Vagina (tissue), 2 donors: ENCODE results near the gene SRPK1. TPM values are rescaled to one million over a fixed set of nuclear protein-coding genes. Genes with fewer than 3 reads are reported as not detected.

Source experiments
- DNase-seq, 2 donors: peaks; one replicate each; pipeline ENCODE4 v3.0.0-alpha.2; 2017; ENCODE audit errors: extremely low spot score in 2 of 2
- H3K27ac ChIP-seq: fragments of 200-600 bp; sonication (generic); one replicate; pipeline ENCODE4 v1.5.1; 2019
- H3K27me3 ChIP-seq: fragments of 200-600 bp; sonication (generic); one replicate; pipeline ENCODE4 v1.5.1; 2019
- H3K36me3 ChIP-seq, 2 donors: fragments of 200-600 bp; sonication (generic); one replicate each; pipeline ENCODE4 v1.5.1; 2017 to 2019
- H3K4me1 ChIP-seq: fragments of 200-600 bp; sonication (generic); one replicate; pipeline ENCODE4 v1.5.1; 2019
- H3K4me3 ChIP-seq, 2 donors: fragments of 200-600 bp; sonication (generic); 1 replicate in 1 of 2; 2 replicates in 1 of 2; pipeline ENCODE4 v1.5.1; 2016 to 2019
- H3K9me3 ChIP-seq: fragments of 200-600 bp; sonication (generic); one replicate; pipeline ENCODE4 v1.5.1; 2019
- POLR2A ChIP-seq, 2 donors: fragments of 450-650 bp; IDR thresholded peaks; one replicate each; pipeline ENCODE4 v1.6.1; 2017; ENCODE audit warnings: antibody characterized with exemption in 2 of 2, mild to moderate bottlenecking in 2 of 2, moderate library complexity in 2 of 2
- POLR2AphosphoS5 ChIP-seq, 2 donors: sonication (generic); formaldehyde crosslinking; IDR thresholded peaks; one replicate each; pipeline ENCODE4 v1.9.0; 2017; ENCODE audit warnings: antibody characterized with exemption in 2 of 2, mild to moderate bottlenecking in 2 of 2, low read depth in 1 of 2; ENCODE audit not compliant: insufficient read depth in 1 of 2
- intact Hi-C: fragments of 100-400 bp; cut with DNase I; formaldehyde crosslinking; loops from one replicate; pipeline ENCODE4 v1.15.1; 2023
- total RNA-seq: library from RNA; depleted of rRNA; stranded (reverse); fragments of >200 nt; gene quantifications from one replicate; pipeline ENCODE4 v1.2.3, GENCODE V29; 2016
- TF ChIP-seq, protein P1 (sequence below), 3 experiments: fragments of 450-650 bp in 2 of 3; fragments of 200-600 bp in 1 of 3; sonication (generic) in 1 of 3; IDR thresholded peaks; one replicate each; pipeline ENCODE4 v1.5.1; 2017 to 2019; ENCODE audit warnings: antibody characterized with exemption in 3 of 3, mild to moderate bottlenecking in 2 of 3, moderate library complexity in 2 of 3

The SRPK1 gene
- total RNA-seq, 1 donor from 2014 or later, result 59.2 TPM

DNA sequence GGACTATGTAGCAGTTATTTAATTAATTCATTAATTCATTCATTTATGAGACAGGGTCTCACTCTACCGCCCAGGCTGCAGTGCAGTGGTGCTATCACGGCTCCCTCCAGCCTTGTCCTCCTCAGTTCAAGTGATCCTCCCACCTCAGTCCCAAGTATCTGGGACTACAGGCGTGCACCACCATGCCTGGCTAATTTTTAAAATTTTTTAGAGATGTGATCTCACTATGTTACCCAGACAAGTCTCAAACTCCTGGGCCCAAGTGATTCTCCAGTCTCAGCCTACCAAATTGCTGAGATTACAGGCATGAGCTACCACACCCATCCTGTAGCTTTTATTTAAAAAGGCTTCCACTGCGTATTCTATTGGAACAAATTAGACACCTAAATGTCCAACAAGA, 23.4 kb downstream of the SRPK1 start:
- Histone ChIP-seq H3K4me3 (no peak overlapping the region), H3K27ac (no peak overlapping the region), H3K36me3 (no peaks in the 10 kb centered on the region), H3K9me3 (no peaks in the 10 kb centered on the region), H3K27me3 (no peaks in the 10 kb centered on the region), H3K4me1 (no peaks in the 10 kb centered on the region)
- intact Hi-C loops, result no loop called here
- no peak for DNase-seq
- TF ChIP-seq, protein P1, sequence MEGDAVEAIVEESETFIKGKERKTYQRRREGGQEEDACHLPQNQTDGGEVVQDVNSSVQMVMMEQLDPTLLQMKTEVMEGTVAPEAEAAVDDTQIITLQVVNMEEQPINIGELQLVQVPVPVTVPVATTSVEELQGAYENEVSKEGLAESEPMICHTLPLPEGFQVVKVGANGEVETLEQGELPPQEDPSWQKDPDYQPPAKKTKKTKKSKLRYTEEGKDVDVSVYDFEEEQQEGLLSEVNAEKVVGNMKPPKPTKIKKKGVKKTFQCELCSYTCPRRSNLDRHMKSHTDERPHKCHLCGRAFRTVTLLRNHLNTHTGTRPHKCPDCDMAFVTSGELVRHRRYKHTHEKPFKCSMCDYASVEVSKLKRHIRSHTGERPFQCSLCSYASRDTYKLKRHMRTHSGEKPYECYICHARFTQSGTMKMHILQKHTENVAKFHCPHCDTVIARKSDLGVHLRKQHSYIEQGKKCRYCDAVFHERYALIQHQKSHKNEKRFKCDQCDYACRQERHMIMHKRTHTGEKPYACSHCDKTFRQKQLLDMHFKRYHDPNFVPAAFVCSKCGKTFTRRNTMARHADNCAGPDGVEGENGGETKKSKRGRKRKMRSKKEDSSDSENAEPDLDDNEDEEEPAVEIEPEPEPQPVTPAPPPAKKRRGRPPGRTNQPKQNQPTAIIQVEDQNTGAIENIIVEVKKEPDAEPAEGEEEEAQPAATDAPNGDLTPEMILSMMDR (IDR thresholded peaks at IDR 0.05), result no peak
- no peak for TF ChIP-seq POLR2AphosphoS5 (IDR thresholded peaks at IDR 0.05; ENCODE audit: insufficient read depth in 1 of 2, low read depth in 1 of 2)
- TF ChIP-seq POLR2A (IDR thresholded peaks at IDR 0.05), result no peak

DNA sequence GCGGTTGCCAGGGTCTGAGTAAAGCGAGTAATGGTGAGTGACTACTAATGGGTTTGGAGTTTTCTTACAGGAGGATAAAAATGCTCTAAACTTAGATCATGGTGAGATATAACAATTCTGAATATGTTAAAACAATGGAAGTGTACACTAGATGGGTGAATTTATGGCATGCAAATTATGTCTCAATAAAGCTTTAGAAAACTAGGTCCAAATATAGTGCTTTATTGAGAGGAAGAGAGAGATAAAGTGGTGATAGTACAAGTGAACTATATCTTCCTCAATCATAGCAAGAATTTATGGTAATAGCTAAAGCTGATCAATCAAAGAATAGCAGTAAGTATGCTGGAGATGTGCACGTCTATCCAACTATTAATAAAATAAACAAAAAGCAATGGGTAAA, 23.9 kb downstream of the SRPK1 start:
- H3K36me3 ChIP-seq, result no peaks in the 10 kb centered on the region

DNA sequence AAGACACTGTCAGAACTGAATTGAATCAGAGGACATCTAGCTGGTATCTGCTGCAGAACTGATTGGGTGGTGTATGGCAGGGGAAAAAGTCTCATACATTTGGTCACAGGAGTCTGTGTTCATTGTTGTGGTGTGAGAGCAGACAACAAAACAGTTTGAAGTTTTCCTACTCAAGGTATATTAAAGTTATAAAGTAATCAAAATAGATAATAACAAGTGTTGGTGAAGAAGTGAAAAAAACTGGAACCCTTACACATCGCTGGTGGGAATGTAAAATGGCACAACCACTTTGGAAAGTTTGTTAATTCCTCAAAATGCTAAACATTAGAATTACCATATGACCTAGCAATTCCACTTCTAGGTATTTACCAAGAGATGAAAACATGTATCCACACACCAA, 24.7 kb downstream of the SRPK1 start:
- Histone ChIP-seq H3K4me3 (no peak overlapping the region), H3K27ac (no peak overlapping the region), H3K9me3 (no peaks in the 10 kb centered on the region), H3K4me1 (no peaks in the 10 kb centered on the region), H3K36me3 (no peaks in the 10 kb centered on the region), H3K27me3 (no peaks in the 10 kb centered on the region)
- TF ChIP-seq POLR2AphosphoS5 (IDR thresholded peaks at IDR 0.05; ENCODE audit: insufficient read depth in 1 of 2, low read depth in 1 of 2) (no peak), POLR2A (IDR thresholded peaks at IDR 0.05) (no peak)
- TF ChIP-seq, protein P1 (IDR thresholded peaks at IDR 0.05), result no peak
- intact Hi-C loops, result no loop called here
- DNase-seq, result no peak

More for the DNA sequence above, 23.9 kb downstream of the SRPK1 start:
- Histone ChIP-seq H3K27me3 (no peaks in the 10 kb centered on the region), H3K4me3 (no peak overlapping the region), H3K27ac (no peak overlapping the region), H3K4me1 (no peaks in the 10 kb centered on the region), H3K9me3 (no peaks in the 10 kb centered on the region)
- TF ChIP-seq POLR2AphosphoS5 (IDR thresholded peaks at IDR 0.05; ENCODE audit: insufficient read depth in 1 of 2, low read depth in 1 of 2) (no peak), POLR2A (IDR thresholded peaks at IDR 0.05) (no peak)
- TF ChIP-seq, protein P1 (IDR thresholded peaks at IDR 0.05), result no peak
- DNase-seq, result no peak
- intact Hi-C loops, result no loop called here

DNA sequence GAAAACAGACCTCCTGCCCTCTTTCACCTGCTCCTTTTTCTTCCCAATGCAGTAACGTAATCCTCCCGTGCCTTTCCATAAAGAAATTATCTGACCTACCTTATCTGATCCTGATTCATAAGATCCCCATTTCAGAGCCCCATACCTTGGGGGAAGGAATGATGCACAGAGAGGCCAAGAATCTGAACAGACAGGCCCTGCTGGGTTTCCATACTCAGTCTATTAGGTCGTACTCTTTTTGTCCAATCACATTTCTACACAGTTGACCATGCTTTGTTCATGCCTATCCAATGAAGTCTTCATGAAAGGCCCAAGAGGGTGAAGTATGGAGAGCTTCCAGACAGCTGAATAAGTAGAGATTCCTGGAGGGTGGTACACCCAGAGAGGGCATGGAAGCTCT, 25.3 kb downstream of the SRPK1 start:
- Histone ChIP-seq H3K4me1 (no peaks in the 10 kb centered on the region), H3K4me3 (no peak overlapping the region), H3K27ac (no peak overlapping the region), H3K9me3 (no peaks in the 10 kb centered on the region), H3K27me3 (no peaks in the 10 kb centered on the region), H3K36me3 (no peaks in the 10 kb centered on the region)
- TF ChIP-seq, protein P1 (IDR thresholded peaks at IDR 0.05), result no peak
- TF ChIP-seq POLR2A (IDR thresholded peaks at IDR 0.05) (no peak), POLR2AphosphoS5 (IDR thresholded peaks at IDR 0.05; ENCODE audit: insufficient read depth in 1 of 2, low read depth in 1 of 2) (no peak)
- intact Hi-C loops, result no loop called here
- no peak for DNase-seq

- H3K9me3 ChIP-seq, result no peaks in the 10 kb centered on the region
- no peak for DNase-seq
- no peaks in the 10 kb centered on the region for H3K36me3 ChIP-seq
- H3K4me3 ChIP-seq, result no peak overlapping the region
- intact Hi-C loops, result no loop called here
- H3K27me3 ChIP-seq, result no peaks in the 10 kb centered on the region
- TF ChIP-seq POLR2A (IDR thresholded peaks at IDR 0.05) (no peak), POLR2AphosphoS5 (IDR thresholded peaks at IDR 0.05; ENCODE audit: insufficient read depth in 1 of 2, low read depth in 1 of 2) (no peak)
- TF ChIP-seq, protein P1 (IDR thresholded peaks at IDR 0.05), result no peak
- no peaks in the 10 kb centered on the region for H3K4me1 ChIP-seq
- H3K27ac ChIP-seq, result no peak overlapping the region
These were observed 26.1 kb downstream of the SRPK1 start for GRCh38 chr6:35894776-35895175.
